SU-DHL-6 (cell line): Measurements from ENCODE around the gene C18orf32.
"Not testable (repeated sequence)": the region's sequence is repeated elsewhere in the genome, so short reads cannot be mapped to it uniquely, and the experiment has no call there.

Experiments
- H2AFZ ChIP-seq: fragments of 200-600 bp; sonication (generic); 2 replicates; pipeline ENCODE4 v1.6.1; 2014; ENCODE audit warnings: low read depth, mild to moderate bottlenecking, moderate library complexity, mixed read lengths, antibody characterized with exemption, low read length; ENCODE audit not compliant: severe bottlenecking
- H3F3A ChIP-seq: fragments of 200-600 bp; shearing (Covaris generic); 2 replicates; pipeline ENCODE4 v1.6.0; 2016; ENCODE audit warnings: antibody characterized with exemption, mild to moderate bottlenecking; ENCODE audit not compliant: insufficient read depth
- H3K27ac ChIP-seq: fragments of 200-600 bp; sonication (generic); 2 replicates; pipeline ENCODE4 v1.5.1; 2016; ENCODE audit warnings: low read depth, mild to moderate bottlenecking, low read length, moderate library complexity, mixed read lengths
- H3K27me3 ChIP-seq: fragments of 200-600 bp; sonication (generic), shearing (Covaris generic); 2 replicates; pipeline ENCODE4 v1.6.0; 2014; ENCODE audit warnings: mild to moderate bottlenecking, low read length
- H3K36me3 ChIP-seq: fragments of 200-600 bp; sonication (generic); 2 replicates; pipeline ENCODE4 v1.6.1; 2014; ENCODE audit warnings: mild to moderate bottlenecking, low read length, mixed read lengths
- H3K4me2 ChIP-seq: fragments of 300-600, 200-600 bp; shearing (Covaris generic), sonication (generic); 2 replicates; pipeline ENCODE4 v1.6.0; 2014; ENCODE audit warnings: low read length, low read depth, mild to moderate bottlenecking; ENCODE audit not compliant: poor library complexity, severe bottlenecking
- H3K4me3 ChIP-seq: fragments of 200-600 bp; sonication (generic); 2 replicates; pipeline ENCODE4 v1.5.1; 2014; ENCODE audit warnings: antibody characterized with exemption, low read length, mild to moderate bottlenecking, mixed read lengths; ENCODE audit not compliant: insufficient read depth, poor library complexity, severe bottlenecking
- H3K79me2 ChIP-seq: fragments of 200-600 bp; sonication (generic); 2 replicates; pipeline ENCODE4 v1.6.1; 2014; ENCODE audit warnings: mild to moderate bottlenecking, low read length, moderate library complexity; ENCODE audit not compliant: insufficient read depth
- H3K9ac ChIP-seq: fragments of 200-600 bp; sonication (generic); 2 replicates; pipeline ENCODE4 v1.7.0; 2014; ENCODE audit warnings: mild to moderate bottlenecking, low read length
- H3K9me2 ChIP-seq: fragments of 200-600 bp; sonication (generic); replicated peaks from 2 replicates; pipeline ENCODE4 v1.6.1; 2014; ENCODE audit warnings: low read length; ENCODE audit not compliant: insufficient read depth
- H3K9me3 ChIP-seq: fragments of 200-600 bp; sonication (generic); 2 replicates; pipeline ENCODE4 v1.6.1; 2014; ENCODE audit warnings: low read length, mixed read lengths; ENCODE audit not compliant: insufficient read depth
- H4K20me1 ChIP-seq: fragments of 200-600 bp; sonication (generic); 2 replicates; pipeline ENCODE4 v1.6.1; 2014; ENCODE audit warnings: low read depth, mild to moderate bottlenecking, antibody characterized with exemption, low read length, moderate library complexity, mixed read lengths
- EZH2phosphoT487 ChIP-seq: fragments of 200-600 bp; sonication (generic), shearing (Covaris generic); conservative IDR thresholded peaks from 2 replicates; pipeline ENCODE4 v1.6.1; 2018; ENCODE audit warnings: mild to moderate bottlenecking, antibody characterized with exemption, low read length, moderate library complexity, mixed read lengths
- TF ChIP-seq, protein P1 (sequence below): fragments of 200-600 bp; sonication (generic); IDR thresholded peaks from one replicate; pipeline ENCODE4 v1.5.1; 2017; ENCODE audit warnings: antibody characterized with exemption, mild to moderate bottlenecking, low read length, moderate library complexity; ENCODE audit not compliant: insufficient read depth, poor library complexity, severe bottlenecking

The C18orf32 gene

DNA sequence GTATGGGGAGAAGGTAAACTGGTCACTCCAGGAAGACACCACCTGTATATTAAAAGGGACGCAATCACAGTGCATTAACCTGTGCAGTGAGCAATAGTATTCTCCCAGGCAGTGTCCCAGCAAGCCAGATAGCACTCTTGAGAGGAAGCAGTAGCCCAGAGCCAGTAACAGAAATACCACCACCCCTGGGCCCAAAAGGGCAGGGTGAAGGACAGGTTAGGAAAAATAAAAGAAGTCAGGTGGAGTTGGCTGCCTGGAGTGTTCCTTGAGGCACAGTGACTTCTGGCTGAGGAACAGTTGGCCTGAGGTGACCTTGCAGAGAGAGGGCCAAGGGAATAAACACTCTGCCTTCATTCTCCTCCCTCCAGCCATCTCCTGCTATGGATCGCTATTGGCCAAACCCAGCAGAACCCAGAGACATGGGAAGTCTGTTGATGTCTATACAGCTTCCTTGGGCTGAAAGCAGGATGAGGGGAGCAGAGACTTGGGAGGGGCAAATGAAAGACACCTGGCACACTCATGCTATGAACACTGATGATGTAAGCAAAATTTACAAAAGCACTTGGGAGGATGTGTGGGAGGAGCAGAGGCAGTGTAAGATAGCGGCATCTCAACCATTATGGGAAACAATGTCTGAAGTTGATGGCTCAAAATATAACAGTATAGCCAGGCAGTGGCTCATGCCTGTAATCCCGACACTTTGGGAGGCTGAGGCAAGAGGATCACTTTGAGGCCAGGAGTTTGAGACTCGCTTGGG, 7.5 kb downstream of the C18orf32 start:
- H3K27ac ChIP-seq: no peak overlapping the region
- H3K27me3 ChIP-seq: no peaks in the 10 kb centered on the region
- no peaks in the 10 kb centered on the region for H3K9me2 ChIP-seq

DNA sequence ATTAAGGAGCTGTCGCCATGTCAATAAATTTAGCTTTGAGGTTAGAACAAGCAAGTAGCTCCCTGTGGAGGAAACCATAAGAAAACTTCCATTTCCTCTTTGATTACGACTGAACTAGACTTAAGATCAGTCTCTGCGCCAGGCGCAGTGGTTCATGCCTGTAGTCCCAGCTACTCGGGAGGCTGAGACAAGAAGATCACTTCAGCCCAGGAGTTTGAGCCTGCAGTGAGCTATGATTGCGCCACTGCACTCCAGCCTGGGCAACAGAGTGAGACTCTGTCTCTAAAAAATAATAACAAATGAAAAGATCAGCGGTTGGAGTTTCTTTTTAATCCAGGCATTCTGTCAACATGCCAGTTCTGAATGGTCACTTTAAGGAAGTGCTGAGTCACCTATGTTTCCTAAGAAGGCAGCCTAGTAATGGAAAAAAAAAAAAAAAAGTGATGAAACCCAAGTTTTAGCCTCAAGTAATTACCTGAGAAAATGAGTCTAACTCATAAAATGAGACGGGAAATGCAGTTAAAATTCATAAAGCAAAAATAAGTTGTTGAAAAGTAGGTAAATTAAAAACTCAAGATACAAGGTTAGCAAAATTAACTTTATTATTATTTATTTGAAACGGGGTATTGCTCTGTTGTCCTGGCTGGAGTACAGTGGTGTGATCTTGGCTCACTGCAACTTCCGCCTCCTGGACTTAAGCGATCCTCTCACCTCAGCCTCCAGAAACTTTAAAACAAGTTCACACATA, 10.2 kb downstream of the C18orf32 start:
- Histone ChIP-seq H3K9me3 (no peaks in the 10 kb centered on the region), H3K36me3 (peaks cover 10% of the 10 kb centered on the region; the same call in 1 of the 2 replicates), H3F3A (0 out of 2 replicates have a peak, but pooled peaks cover 6% of the 10 kb centered on the region), H2AFZ (no peak overlapping the region), H3K4me2 (no peak overlapping the region), H4K20me1 (no peaks in the 10 kb centered on the region), H3K79me2 (no peaks in the 10 kb centered on the region), H3K9ac (no peak overlapping the region), H3K9me2 (no peaks in the 10 kb centered on the region), H3K27me3 (no peaks in the 10 kb centered on the region), H3K4me3 (no peak overlapping the region), H3K27ac (no peak overlapping the region)
- no peak for TF ChIP-seq EZH2phosphoT487
- TF ChIP-seq, protein P1, sequence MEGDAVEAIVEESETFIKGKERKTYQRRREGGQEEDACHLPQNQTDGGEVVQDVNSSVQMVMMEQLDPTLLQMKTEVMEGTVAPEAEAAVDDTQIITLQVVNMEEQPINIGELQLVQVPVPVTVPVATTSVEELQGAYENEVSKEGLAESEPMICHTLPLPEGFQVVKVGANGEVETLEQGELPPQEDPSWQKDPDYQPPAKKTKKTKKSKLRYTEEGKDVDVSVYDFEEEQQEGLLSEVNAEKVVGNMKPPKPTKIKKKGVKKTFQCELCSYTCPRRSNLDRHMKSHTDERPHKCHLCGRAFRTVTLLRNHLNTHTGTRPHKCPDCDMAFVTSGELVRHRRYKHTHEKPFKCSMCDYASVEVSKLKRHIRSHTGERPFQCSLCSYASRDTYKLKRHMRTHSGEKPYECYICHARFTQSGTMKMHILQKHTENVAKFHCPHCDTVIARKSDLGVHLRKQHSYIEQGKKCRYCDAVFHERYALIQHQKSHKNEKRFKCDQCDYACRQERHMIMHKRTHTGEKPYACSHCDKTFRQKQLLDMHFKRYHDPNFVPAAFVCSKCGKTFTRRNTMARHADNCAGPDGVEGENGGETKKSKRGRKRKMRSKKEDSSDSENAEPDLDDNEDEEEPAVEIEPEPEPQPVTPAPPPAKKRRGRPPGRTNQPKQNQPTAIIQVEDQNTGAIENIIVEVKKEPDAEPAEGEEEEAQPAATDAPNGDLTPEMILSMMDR: no peak

More for the DNA sequence above, 7.5 kb downstream of the C18orf32 start:
- peaks cover 10% of the 10 kb centered on the region for H3K79me2 ChIP-seq
- no peaks in the 10 kb centered on the region for H3K9me3 ChIP-seq
- H3K36me3 ChIP-seq: peaks cover 21% of the 10 kb centered on the region
- H2AFZ ChIP-seq: no peak overlapping the region
- 0 out of 2 replicates have a peak, but pooled peaks cover 6% of the 10 kb centered on the region for H3F3A ChIP-seq
- H4K20me1 ChIP-seq: no peaks in the 10 kb centered on the region
- no peak overlapping the region for H3K9ac ChIP-seq
- TF ChIP-seq, protein P1: no peak
- no peak for TF ChIP-seq EZH2phosphoT487
- H3K4me2 ChIP-seq: no peak overlapping the region
- H3K4me3 ChIP-seq: no peak overlapping the region

DNA sequence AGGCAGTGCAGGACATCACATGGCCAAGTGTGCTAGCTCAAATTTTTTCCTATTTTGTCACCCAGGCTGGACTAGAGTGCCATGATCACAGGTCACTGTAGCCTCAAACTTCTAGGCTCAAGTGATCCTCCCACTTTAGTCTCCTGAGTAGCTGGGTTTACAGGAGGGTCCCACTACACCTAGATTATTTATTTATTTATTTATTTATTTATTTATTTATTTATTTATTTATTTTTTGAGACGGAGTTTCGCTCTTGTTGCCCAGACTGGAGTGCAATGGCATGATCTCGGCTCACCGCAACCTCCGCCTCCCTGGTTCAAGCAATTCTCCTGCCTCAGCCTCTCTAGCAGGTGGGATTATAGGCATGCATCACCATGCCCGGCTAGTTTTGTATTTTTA, 12.1 kb downstream of the C18orf32 start:
- not testable (repeated sequence) for H3K4me2 ChIP-seq, H3K9me2 ChIP-seq, H3K79me2 ChIP-seq, H3K4me3 ChIP-seq, H3K27ac ChIP-seq, H2AFZ ChIP-seq, H4K20me1 ChIP-seq, H3F3A ChIP-seq, H3K27me3 ChIP-seq, H3K36me3 ChIP-seq, H3K9ac ChIP-seq, H3K9me3 ChIP-seq

DNA sequence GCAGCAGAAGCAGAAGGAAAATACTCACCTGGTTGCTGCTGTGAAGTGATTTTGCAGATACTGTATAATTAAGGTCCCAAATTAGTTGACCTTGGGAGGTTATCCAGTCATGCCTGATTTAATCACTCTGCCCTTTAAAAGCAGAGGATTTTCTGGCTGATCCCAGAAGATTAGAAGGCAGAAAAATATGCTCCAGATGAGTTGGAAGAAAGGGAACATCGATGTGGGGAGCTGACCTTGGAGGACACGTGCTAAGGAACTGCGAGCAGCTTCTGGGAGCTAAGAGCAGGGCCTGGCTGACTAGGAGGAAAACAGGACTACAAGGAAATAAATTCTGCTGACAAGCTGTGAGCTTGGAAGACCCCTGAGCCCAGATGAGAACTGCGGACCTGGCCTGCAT, 13.3 kb downstream of the C18orf32 start:
- no peaks in the 10 kb centered on the region for H3K27me3 ChIP-seq
- H2AFZ ChIP-seq: no peak overlapping the region
- H4K20me1 ChIP-seq: no peaks in the 10 kb centered on the region
- no peaks in the 10 kb centered on the region for H3K9me3 ChIP-seq
- TF ChIP-seq, protein P1: no peak
- no peak for TF ChIP-seq EZH2phosphoT487
- H3K4me3 ChIP-seq: no peak overlapping the region
- H3K79me2 ChIP-seq: no peaks in the 10 kb centered on the region
- H3K9me2 ChIP-seq: no peaks in the 10 kb centered on the region
- H3K36me3 ChIP-seq: no peaks in the 10 kb centered on the region
- H3F3A ChIP-seq: no peaks in the 10 kb centered on the region
- H3K9ac ChIP-seq: no peak overlapping the region
- no peak overlapping the region for H3K4me2 ChIP-seq
- H3K27ac ChIP-seq: no peak overlapping the region
